Measurements from ENCODE around the gene SLC16A7.

- TF ChIP-seq, protein P1, sequence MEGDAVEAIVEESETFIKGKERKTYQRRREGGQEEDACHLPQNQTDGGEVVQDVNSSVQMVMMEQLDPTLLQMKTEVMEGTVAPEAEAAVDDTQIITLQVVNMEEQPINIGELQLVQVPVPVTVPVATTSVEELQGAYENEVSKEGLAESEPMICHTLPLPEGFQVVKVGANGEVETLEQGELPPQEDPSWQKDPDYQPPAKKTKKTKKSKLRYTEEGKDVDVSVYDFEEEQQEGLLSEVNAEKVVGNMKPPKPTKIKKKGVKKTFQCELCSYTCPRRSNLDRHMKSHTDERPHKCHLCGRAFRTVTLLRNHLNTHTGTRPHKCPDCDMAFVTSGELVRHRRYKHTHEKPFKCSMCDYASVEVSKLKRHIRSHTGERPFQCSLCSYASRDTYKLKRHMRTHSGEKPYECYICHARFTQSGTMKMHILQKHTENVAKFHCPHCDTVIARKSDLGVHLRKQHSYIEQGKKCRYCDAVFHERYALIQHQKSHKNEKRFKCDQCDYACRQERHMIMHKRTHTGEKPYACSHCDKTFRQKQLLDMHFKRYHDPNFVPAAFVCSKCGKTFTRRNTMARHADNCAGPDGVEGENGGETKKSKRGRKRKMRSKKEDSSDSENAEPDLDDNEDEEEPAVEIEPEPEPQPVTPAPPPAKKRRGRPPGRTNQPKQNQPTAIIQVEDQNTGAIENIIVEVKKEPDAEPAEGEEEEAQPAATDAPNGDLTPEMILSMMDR (IDR thresholded peaks at IDR 0.05; ENCODE audit: low read depth, low read length): no peak
- TF ChIP-seq, protein P2, sequence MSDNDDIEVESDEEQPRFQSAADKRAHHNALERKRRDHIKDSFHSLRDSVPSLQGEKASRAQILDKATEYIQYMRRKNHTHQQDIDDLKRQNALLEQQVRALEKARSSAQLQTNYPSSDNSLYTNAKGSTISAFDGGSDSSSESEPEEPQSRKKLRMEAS (IDR thresholded peaks at IDR 0.05; ENCODE audit: low read depth, low read length): no peak
- no peak for TF ChIP-seq POLR2A (IDR thresholded peaks at IDR 0.05; ENCODE audit: extremely low read depth, insufficient read length)
- TF ChIP-seq MYC (IDR thresholded peaks at IDR 0.05; ENCODE audit: low read depth, low read length): no peak
These were observed 82.0 kb downstream of the SLC16A7 start for GRCh38 chr12:59677857-59678256.
